ENCODE results near the gene TNFRSF1A. TPM values are rescaled to one million over a fixed set of nuclear protein-coding genes. Genes with fewer than 3 reads are reported as not detected.

The TNFRSF1A gene
- total and polyA plus RNA-seq, 2 of the 13 experiments (the other 11 are each of a cell fraction or from before 2014, with no cell fraction given), result 41.5 to 61.2 TPM

- no peak for TF ChIP-seq MAZ (IDR thresholded peaks at IDR 0.05; ENCODE audit: borderline replicate concordance, low read depth, low read length)
- 0 out of 2 replicates have a peak, but pooled peaks have one; percentile 21 for TF ChIP-seq MAZ (CRISPR knock-in tag; IDR thresholded peaks at IDR 0.05; ENCODE audit: low read depth)
- no peak for TF ChIP-seq NRL (CRISPR knock-in tag; IDR thresholded peaks at IDR 0.05; ENCODE audit: borderline replicate concordance)
- TF ChIP-seq ASH2L (IDR thresholded peaks at IDR 0.05; ENCODE audit: insufficient read length, low read depth, low read length), result no peak
- no peak for TF ChIP-seq ZBTB26 (CRISPR knock-in tag; IDR thresholded peaks at IDR 0.05; ENCODE audit: borderline replicate concordance)
- TF ChIP-seq PRPF4 (IDR thresholded peaks at IDR 0.05; ENCODE audit: low read depth, low read length, poor library complexity, severe bottlenecking), result no peak
- TF ChIP-seq ZBED4 (CRISPR knock-in tag; IDR thresholded peaks at IDR 0.05; ENCODE audit: borderline replicate concordance), result peak; percentile 9; the same call in 1 of the 2 replicates
- 0 out of 2 replicates have a peak, but pooled peaks have one; percentile 21 for TF ChIP-seq HOXA9 (CRISPR knock-in tag; IDR thresholded peaks at IDR 0.05; ENCODE audit: borderline replicate concordance)
- peak; percentile 87; the same call in 1 of the 2 replicates for TF ChIP-seq ZC3H4 (CRISPR knock-in tag; IDR thresholded peaks at IDR 0.05; ENCODE audit: borderline replicate concordance)
- peak; percentile 79 for TF ChIP-seq HNRNPL (IDR thresholded peaks at IDR 0.05; ENCODE audit: low read depth, low read length)
- TF ChIP-seq ZNF547 (CRISPR knock-in tag; IDR thresholded peaks at IDR 0.05), result peak; percentile 71; the same call in 1 of the 2 replicates
- no peak for TF ChIP-seq HNF1B (CRISPR knock-in tag; IDR thresholded peaks at IDR 0.05)
- no peak for TF ChIP-seq CSRNP1 (CRISPR knock-in tag; IDR thresholded peaks at IDR 0.05)
- no peak for TF ChIP-seq ZNF775 (CRISPR knock-in tag; IDR thresholded peaks at IDR 0.05; ENCODE audit: borderline replicate concordance)
- no peak for TF ChIP-seq TFDP1 (CRISPR knock-in tag; IDR thresholded peaks at IDR 0.05; ENCODE audit: borderline replicate concordance)
- TF ChIP-seq ZNF83 (CRISPR knock-in tag; IDR thresholded peaks at IDR 0.05; ENCODE audit: borderline replicate concordance), result no peak
Observed at GRCh38 chr12:6336889-6337853, 4.7 kb downstream of the TNFRSF1A start (continued).
